ENCODE data around the gene WDR17. TPM values are rescaled to one million over a fixed set of nuclear protein-coding genes. Genes with fewer than 3 reads are reported as not detected.

WDR17 gene
- total RNA-seq, 4 donors from 2014 or later, result 0.11 to 2.4 (median 1.3) TPM; not detected in 1

DNA sequence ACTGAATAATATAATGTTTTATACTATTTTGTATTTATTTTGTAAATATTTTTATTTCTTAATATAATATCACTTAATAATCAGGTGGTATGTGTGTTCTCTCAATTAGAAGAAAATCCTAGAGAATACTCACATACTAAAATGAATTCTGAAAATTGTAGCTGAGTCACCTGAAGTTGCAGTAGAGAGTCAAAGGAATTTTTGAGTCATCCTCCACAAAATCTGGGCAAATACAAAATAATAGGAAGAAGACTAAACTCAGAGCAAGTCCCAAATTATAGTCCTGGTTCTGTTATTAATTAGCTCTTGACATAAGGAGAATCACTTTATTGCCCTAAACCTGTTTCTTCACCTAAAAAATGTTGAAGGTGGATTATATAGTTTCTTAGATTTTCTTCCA lies 72.0 kb downstream of the WDR17 start:
- H3K4me1 ChIP-seq, result no peaks in the 10 kb centered on the region
- no peak for DNase-seq
- H3K4me3 ChIP-seq, result no peak overlapping the region
- H3K27ac ChIP-seq, result no peak overlapping the region
- H3K9me3 ChIP-seq, result no peaks in the 10 kb centered on the region
- no peaks in the 10 kb centered on the region for H3K27me3 ChIP-seq
- TF ChIP-seq POLR2A (IDR thresholded peaks at IDR 0.05), result no peak
- intact Hi-C loops (cut with DNase I), result no loop called here
- no peaks in the 10 kb centered on the region for H3K36me3 ChIP-seq

DNA sequence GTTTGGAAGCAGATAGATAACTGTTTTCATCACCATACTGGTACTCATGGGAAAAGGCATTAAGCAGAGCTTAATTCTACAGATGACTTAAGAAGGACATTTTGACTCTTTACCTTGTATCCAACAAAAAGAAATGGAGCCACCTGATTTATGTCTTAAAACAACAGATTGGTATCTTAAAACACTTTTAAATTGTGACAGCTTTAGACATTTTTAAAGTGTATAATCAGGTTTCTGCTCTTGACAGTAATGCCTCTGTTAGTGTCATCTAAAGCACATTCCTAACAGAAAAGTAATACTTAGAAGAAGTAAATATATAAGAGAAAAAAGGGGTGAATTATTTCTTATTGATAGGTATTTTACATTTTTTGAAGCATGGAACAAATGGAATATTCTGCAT lies 73.9 kb downstream of the WDR17 start:
- Histone ChIP-seq H3K36me3 (no peaks in the 10 kb centered on the region), H3K27ac (no peak overlapping the region), H3K4me3 (no peak overlapping the region), H3K4me1 (no peaks in the 10 kb centered on the region), H3K9me3 (no peaks in the 10 kb centered on the region), H3K27me3 (no peaks in the 10 kb centered on the region)
- intact Hi-C loops (cut with DNase I), result no loop called here
- no peak for DNase-seq
- TF ChIP-seq, protein P1, sequence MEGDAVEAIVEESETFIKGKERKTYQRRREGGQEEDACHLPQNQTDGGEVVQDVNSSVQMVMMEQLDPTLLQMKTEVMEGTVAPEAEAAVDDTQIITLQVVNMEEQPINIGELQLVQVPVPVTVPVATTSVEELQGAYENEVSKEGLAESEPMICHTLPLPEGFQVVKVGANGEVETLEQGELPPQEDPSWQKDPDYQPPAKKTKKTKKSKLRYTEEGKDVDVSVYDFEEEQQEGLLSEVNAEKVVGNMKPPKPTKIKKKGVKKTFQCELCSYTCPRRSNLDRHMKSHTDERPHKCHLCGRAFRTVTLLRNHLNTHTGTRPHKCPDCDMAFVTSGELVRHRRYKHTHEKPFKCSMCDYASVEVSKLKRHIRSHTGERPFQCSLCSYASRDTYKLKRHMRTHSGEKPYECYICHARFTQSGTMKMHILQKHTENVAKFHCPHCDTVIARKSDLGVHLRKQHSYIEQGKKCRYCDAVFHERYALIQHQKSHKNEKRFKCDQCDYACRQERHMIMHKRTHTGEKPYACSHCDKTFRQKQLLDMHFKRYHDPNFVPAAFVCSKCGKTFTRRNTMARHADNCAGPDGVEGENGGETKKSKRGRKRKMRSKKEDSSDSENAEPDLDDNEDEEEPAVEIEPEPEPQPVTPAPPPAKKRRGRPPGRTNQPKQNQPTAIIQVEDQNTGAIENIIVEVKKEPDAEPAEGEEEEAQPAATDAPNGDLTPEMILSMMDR (IDR thresholded peaks at IDR 0.05), result no peak
- TF ChIP-seq POLR2A (IDR thresholded peaks at IDR 0.05), result no peak

DNA sequence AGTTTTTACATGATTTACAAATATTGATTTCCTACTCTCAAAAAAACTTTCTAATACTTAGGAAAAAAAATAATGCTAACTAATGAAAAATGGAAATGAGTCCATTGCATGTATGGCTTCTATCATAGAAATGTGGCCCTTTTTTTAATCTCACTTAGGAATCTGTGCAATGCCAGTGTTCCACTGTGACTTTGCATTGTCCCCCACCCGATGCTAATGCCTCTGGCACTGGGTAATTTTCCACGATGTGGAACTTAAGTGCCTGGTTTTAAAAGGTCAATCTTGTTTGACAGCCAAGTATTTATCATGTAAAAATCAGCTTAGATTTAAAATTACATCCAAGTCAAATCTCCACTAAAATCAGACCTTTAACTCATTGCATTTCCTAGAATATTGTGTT lies 76.6 kb downstream of the WDR17 start:
- H3K4me3 ChIP-seq, result no peak overlapping the region
- no peaks in the 10 kb centered on the region for H3K9me3 ChIP-seq
- no peak overlapping the region for H3K27ac ChIP-seq
- no peaks in the 10 kb centered on the region for H3K36me3 ChIP-seq
- 63 to 66% methylated on average over 2 of the region's 2 CpGs for WGBS, 2 donors
- intact Hi-C loops (cut with DNase I), result no loop called here
- H3K27me3 ChIP-seq, result no peaks in the 10 kb centered on the region
- no peak for TF ChIP-seq POLR2A (IDR thresholded peaks at IDR 0.05)
- TF ChIP-seq, protein P1 (IDR thresholded peaks at IDR 0.05), result no peak
- H3K4me1 ChIP-seq, result no peaks in the 10 kb centered on the region
- DNase-seq, result no peak

DNA sequence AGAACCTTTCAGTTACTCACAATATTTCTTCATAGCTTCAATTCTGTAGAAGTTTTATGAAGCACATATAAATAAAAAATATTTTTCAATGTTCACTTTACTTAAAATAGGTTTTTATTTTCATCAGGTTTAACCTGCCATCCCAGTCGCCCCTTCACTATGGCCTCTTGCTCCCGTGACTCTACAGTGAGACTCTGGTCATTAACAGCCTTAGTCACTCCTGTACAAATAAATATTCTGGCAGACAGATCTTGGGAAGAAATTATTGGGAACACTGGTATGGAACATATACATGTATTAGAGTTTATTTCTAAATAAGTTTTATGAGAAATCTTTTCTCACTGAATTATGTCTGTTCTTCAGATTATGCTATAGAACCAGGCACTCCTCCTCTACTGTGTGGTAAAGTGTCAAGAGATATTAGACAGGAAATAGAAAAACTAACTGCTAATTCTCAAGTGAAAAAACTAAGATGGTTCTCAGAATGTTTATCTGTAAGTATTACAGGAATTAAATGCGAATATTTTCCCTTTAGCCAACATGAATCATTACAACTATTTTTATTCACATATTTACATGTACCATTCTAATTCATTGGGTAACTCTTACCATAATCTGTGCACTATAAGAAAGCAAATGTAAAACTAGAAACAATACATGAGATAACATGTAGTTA lies 84.2 kb downstream of the WDR17 start:
- Histone ChIP-seq H3K9me3 (no peaks in the 10 kb centered on the region), H3K27me3 (no peaks in the 10 kb centered on the region), H3K36me3 (no peaks in the 10 kb centered on the region), H3K4me1 (no peaks in the 10 kb centered on the region), H3K27ac (no peak overlapping the region), H3K4me3 (no peak overlapping the region)
- WGBS, 2 donors, result 61 to 76% methylated on average over 3 of the region's 3 CpGs
- intact Hi-C loops (cut with DNase I), result no loop called here
- DNase-seq, result no peak
- TF ChIP-seq, protein P1 (IDR thresholded peaks at IDR 0.05), result no peak
- TF ChIP-seq POLR2A (IDR thresholded peaks at IDR 0.05), result no peak

DNA sequence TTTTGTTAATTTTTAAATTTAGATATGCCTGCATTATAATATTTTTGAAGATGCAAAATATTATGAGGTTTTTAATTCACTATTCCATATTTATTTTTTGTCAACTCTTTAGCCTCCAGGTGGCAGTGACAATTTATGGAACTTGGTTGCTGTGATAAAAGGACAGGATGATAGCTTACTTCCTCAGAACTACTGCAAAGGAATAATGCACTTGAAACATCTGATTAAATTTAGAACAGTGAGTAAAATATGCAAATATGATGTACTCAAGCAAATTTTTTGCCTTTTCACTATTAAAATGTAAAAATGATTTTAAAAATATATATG lies 84.7 kb downstream of the WDR17 start:
- no peak overlapping the region for H3K27ac ChIP-seq
- no peaks in the 10 kb centered on the region for H3K4me1 ChIP-seq
- H3K36me3 ChIP-seq, result no peaks in the 10 kb centered on the region
- H3K4me3 ChIP-seq, result no peak overlapping the region
- intact Hi-C loops (cut with DNase I), result no loop called here
- TF ChIP-seq, protein P1 (IDR thresholded peaks at IDR 0.05), result peak in 3 of 6 experiments; percentile 13 to 24 (median 17)
- no peak for TF ChIP-seq POLR2A (IDR thresholded peaks at IDR 0.05)
- no peak for DNase-seq
- H3K27me3 ChIP-seq, result no peaks in the 10 kb centered on the region
- no peaks in the 10 kb centered on the region for H3K9me3 ChIP-seq

DNA sequence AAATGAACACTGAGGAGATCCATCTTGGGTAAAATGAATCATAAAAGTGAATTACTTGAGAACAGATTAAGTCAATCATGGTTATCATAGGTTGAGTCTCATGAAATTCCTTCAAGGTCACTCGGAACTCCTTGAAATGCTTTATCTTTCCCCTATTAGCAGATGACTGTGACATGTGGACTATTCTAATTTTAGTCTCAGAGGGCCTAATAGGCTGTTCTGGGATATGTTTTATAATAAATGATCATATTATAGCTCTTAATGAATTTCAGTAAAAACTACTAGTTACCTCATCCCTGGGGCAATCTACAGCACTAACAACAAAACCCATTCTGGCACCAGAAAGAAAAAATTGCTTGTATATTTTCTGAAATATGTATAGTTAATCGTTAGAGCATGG lies 85.1 kb downstream of the WDR17 start:
- Histone ChIP-seq H3K9me3 (no peaks in the 10 kb centered on the region), H3K27me3 (no peaks in the 10 kb centered on the region), H3K36me3 (no peaks in the 10 kb centered on the region), H3K4me1 (no peaks in the 10 kb centered on the region), H3K4me3 (no peak overlapping the region), H3K27ac (no peak overlapping the region)
- TF ChIP-seq, protein P1 (IDR thresholded peaks at IDR 0.05), result no peak
- TF ChIP-seq POLR2A (IDR thresholded peaks at IDR 0.05), result no peak
- 63 to 71% methylated on average over 2 of the region's 2 CpGs for WGBS, 2 donors
- intact Hi-C loops (cut with DNase I), result no loop called here
- no peak for DNase-seq
